HG03565 (cell line): Measurements from ENCODE around the gene ARHGAP15.

ENCODE experiments used
- ATAC-seq: cut with Tn5 transposase; IDR thresholded peaks from one replicate; pipeline ENCODE4 v1.9.1; 2021; ENCODE audit warnings: mild to moderate bottlenecking, moderate library complexity; ENCODE audit not compliant: unreplicated experiment

The ARHGAP15 gene

DNA sequence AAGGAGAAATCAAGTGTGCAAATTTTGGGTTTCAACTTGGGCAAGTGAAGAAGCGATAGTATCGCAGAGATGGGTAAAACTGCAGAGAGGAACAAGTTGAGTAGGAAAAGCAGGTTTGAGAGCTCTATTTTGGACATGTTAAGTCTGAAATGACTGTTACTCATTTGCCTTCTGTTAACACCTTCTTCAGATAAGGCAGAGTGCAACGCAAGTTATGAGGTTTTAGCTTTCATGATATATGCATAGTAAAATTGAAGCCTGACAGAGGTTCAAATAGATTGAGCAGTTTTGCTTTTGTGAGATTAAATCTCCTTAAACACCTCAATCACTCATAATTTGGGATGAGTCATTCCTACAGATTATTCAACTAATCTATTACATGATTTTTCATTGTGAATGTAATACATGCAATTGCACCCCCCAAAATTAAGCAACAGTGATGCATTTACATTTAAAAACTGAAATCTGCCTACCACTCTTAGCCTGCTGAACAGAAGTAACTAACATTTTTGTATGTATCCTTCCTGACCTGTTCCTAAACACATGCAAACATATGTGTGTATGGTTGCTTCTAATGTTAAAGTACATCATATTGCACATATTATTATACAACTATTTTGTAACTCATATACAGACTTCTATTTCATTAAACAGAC lies 575.4 kb downstream of the ARHGAP15 start:
- ATAC-seq: peak; percentile 93

DNA sequence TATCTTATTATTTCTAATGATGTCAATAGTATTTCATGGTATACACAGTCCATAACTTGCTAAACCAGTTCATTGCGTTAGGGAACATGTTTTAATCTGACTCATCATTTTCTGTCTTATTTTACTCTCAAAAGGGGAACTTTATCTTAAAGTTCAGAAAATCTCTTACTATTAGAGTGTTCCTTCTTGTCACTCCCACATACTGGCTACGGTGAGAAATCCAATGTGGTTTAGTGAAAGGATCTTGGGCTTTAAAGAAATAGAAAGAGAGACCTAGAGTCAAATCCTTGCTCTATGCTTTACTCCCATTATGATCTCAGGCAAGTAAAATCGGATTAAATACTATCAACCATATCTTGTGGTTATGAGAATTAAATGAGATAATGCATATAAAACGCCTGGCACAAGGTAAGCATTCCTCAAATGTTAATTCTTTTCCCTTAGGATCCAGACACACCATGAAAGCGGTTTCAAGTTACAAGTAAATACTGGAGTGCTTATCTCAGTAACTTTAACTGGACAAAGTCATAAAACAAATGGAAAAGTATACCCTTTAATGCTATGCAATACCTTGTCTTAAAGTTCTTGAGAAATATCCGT lies 576.0 kb downstream of the ARHGAP15 start:
- ATAC-seq: peak; percentile 27

DNA sequence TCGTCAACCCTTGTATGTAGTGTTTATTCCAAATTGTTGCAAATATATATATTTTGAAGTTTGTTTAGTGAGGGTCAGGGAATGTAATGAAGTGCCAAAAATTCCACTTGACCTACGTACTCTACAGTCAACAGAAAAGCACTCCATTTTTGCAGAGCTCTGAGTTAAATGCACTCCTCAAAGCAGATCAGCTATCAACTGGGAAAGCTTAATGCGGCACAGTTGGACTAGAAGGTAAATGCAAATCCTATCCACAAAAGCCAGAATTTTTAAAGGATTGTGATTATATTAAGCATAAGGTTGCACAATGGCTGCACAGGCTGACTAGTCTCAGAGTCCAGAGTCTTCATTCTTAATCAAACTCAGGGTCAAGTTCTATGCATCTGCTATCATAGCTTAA lies 577.1 kb downstream of the ARHGAP15 start:
- ATAC-seq: no peak

DNA sequence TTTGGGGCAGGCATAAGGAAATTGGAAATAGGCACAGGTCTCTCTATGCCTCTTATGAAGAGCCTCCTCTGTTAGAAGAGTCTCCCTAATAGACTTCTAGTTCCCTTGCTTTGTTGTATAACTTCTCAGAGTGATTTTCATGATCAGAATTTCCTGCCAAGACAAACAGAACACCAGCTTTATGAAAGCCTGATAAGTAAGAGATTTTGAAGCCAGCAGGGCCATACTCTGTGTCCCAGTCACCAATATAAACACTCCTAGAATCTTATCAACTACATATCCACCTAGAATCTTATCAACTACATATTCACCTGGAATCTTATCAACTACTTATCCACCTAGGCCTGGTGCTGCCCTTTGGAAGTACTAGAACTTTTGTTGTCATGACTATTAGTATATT lies 579.5 kb downstream of the ARHGAP15 start:
- ATAC-seq: no peak

DNA sequence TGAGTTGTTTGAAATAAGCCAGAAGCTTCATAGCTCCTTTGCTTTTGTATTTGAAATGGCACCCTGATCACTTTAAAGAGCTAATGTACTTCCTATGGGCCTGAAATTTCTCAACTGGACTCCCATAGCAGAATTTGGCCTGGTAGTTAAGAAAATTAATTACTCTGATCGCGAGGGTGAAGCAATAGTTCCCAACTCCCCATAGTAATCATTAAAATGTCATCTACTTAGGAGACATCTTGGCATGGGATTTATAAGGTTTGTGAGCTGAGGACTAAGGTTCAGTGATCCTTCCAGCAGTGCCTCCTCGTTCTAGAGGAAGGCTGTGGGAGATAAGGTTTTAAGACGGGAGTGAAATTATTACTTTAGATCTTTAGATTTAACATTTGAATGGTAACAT lies 581.0 kb downstream of the ARHGAP15 start:
- ATAC-seq: no peak

- ATAC-seq: no peak
Measured at GRCh38 chr2:143710879-143711278, 581.7 kb downstream of the ARHGAP15 start.

- no peak for ATAC-seq
Measured at GRCh38 chr2:143716522-143716921, 587.3 kb downstream of the ARHGAP15 start.

DNA sequence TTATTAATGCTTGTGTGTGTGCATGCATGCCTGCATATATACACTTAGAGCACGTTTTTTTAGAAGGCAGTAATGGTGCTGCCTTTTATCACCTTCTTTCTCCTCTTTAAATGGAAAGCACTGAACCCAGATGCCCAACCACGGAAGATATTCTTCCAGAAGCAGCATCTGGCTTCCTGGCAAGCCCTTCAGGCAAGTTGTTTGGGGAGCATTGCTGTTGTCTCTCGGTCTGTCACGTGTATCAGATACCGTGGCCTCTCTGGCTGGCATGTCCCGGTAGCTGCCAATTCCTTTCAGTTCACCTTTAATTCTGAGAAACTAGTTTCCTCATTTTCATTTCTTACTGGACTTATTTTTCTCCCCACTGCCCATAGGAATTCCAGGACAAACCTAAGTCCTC lies 587.8 kb downstream of the ARHGAP15 start:
- no peak for ATAC-seq

GRCh38 chr2:143717536-143718168 lies 588.4 kb downstream of the ARHGAP15 start:
- ATAC-seq: no peak

DNA sequence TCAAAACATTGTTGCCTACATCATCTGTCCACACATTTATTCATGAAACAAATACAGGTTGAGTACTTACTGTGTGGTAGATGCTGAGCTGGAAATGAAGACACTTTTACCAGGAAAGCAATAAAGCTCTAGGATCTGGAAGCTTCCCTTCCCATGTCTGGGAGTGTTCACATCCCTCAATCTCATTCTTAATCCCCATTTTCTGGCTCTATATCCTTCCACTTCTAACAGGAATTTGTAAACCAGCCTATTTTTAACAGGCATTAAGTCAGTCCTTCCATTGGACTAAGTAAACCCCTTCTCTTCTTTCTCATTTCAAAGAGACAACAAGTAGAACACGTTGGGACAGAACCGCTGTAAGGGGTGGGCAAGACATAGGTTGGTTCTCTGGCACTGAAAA lies 589.5 kb downstream of the ARHGAP15 start:
- ATAC-seq: no peak

GRCh38 chr2:143719406-143719805 lies 590.2 kb downstream of the ARHGAP15 start:
- ATAC-seq: no peak

DNA sequence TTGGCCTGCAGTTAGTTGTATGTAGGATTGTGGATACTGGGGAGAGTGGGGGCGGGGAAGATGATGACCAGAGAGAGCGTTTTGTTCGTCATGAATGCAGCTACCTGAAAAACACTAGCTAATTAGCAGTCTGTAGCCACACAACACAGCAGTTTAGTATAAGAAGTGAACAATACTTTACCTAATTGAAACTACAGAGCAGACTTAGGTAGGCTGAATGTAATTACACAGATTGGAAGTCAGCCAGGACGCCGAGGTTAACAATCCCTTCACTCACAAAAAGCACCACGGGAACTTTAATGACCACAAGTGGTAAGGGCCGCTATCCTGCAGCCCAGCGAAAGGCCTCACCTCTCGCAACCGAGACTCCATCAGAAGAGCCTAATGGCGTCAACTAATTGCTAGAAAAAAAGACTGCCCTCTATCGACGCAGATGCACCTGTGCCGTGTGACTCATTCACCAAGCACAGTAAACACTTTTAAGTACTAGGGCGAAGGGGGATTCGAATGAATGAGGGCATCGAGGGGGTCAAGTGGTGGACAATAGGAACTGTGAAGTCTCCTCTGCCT lies 591.0 kb downstream of the ARHGAP15 start:
- no peak for ATAC-seq

- ATAC-seq: no peak
Measured at GRCh38 chr2:143725400-143725799, 596.2 kb downstream of the ARHGAP15 start.

DNA sequence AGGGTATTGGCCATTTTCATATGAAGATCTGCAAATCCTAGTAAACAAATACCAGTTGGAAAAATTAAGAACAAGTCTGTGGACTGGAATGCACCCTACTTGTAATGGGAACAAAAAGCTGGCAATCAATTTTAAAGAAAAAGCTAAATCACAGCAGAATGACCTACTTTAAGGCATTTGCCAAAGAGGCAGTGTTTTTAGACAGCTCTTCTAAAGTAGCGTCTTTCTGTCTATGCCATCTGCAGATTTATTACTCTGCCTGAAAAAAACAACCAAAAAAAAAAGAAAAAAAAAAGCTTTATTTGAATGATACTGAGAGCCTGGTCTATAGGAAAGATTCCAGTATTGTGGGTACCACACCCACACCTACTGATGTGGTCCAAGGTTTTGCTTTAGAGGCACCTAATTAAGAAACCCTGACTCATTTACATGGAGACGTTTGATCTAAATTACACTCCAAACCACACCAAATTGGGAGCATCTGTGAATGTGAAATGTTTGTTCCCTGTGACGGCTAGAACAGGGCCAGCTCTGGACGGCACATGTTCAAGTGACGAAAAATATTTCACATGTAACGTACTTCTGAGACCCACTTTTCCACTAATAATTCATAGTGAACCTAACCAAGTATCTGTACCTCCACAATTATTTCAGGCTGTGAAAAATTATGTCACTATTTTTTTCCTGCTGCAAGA lies 597.1 kb downstream of the ARHGAP15 start:
- no peak for ATAC-seq

GRCh38 chr2:143728498-143728897 lies 599.3 kb downstream of the ARHGAP15 start:
- ATAC-seq: no peak

DNA sequence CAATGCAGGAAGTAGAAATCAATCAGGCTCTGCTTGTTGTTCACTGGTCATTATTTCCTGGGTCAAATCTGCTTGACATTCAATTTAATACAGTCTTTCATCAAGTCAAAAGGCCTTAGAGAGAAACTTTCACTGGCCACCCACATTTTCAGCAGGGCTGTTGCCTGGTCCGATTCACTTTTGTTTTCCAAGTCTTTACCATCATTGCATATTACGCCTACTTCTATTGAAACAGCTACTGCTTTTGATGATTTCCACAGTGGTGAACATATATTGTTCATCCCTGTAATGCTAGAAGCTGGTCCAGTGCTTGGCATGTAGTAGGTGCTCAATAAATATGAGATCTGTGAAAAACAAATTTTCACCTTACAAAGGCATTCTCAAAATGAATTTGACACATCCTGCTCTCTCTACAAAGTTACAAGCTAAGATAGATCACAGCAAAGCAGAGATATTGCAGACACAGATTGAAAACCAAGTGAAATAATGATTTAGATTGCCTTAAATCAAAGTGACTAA lies 600.1 kb downstream of the ARHGAP15 start:
- ATAC-seq: no peak

DNA sequence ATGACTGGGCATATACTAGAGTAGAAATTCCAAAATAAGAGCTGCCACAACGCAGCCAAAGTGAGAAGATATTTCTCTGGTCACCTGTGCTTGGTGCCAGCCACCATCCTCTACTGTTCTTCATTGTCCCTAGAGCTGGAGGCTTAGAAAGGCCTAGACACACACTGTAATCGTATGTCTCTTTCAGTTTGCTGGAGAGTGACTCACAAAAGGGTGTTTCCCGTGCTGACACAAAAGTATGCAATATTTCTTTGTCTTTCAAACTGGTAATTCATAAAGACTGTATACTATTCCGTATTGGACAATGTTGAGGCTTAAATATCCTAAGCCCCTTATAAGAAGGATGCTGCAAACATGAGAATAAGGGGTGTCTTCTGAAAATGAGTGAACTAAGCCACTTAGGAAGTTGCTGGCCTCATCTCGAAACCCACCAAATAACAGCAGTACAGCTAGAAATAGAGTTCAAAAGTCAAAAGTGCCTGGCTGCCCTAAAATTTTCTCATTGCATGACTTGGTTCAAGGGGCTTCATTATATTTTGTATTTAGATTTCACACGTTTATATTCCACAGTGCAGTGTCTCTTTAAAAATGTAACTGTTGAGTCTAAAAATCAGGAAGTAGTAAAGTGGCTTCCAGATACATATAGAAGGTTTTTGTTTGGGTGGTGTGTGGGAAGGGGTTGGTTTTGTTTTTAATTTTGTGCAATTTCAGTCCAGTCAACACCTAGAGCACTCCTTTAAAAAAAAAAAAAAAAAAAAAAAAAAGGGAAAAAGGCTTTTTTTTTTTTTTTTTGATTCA lies 601.1 kb downstream of the ARHGAP15 start:
- peak; percentile 79 for ATAC-seq

DNA sequence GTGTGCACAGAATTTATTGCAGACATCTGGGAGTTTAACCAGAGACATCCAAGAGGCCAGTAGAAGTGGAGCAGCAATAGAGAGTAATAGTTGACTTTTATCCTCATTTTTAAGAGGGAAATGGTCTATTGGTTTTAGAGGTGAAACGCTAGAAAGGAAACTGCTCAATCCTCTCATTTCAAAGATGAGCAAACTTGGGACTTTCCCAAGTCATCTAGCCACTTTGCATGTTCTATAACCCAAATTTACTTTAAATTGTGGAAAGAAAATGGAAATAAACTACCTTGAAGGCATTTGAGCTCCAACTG lies 601.7 kb downstream of the ARHGAP15 start:
- ATAC-seq: peak; percentile 39

- no peak for ATAC-seq
Measured at GRCh38 chr2:143732076-143732475, 602.9 kb downstream of the ARHGAP15 start.

- ATAC-seq: no peak
Measured at GRCh38 chr2:143732871-143733270, 603.7 kb downstream of the ARHGAP15 start.

DNA sequence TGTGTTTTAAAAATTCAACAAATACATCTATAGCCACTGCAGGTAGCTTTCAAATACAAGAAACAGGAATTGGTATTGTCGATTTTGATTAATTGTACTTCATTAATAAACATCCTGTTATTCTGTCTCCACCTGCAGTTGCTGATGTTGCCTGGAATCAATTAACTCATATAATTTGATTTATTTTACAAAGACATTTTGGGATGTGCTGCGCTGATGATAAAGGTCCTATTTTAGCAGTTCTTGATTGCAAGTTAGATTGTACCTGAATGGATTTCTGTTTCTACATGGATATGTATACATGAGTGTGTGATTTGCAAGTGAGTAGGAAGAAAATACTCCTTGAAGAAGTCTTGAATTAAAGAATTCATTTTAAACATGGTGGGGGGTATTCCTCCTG lies 605.3 kb downstream of the ARHGAP15 start:
- no peak for ATAC-seq
